GM06990 (cell line): ENCODE measurements around the gene FUZ.

Experiments used
- DNase-seq: peaks from one replicate; pipeline ENCODE4 v3.0.0-alpha.2; 2011; ENCODE audit not compliant: insufficient read length; ENCODE audit errors: extremely low read depth
- H3K27me3 ChIP-seq: replicated peaks from 2 replicates; pipeline ENCODE4 v1.6.0; 2011; ENCODE audit warnings: low read length; ENCODE audit not compliant: control insufficient read depth, insufficient read depth
- H3K36me3 ChIP-seq: 2 replicates; pipeline ENCODE4 v1.5.1; 2011; ENCODE audit warnings: low read length; ENCODE audit not compliant: control insufficient read depth, insufficient read depth
- H3K4me3 ChIP-seq: replicated peaks from 2 replicates; pipeline ENCODE4 v1.5.1; 2011; ENCODE audit warnings: low read depth, mild to moderate bottlenecking, control low read depth, low read length
- CTCF ChIP-seq: IDR thresholded peaks from 2 replicates; pipeline ENCODE4 v1.5.1; 2011; ENCODE audit warnings: low read length, control low read depth, mild to moderate bottlenecking, inconsistent platforms; ENCODE audit not compliant: insufficient read depth, poor library complexity, severe bottlenecking

FUZ gene

GRCh38 chr19:49799271-49799797 lies 13.8 kb downstream of the FUZ start:
- DNase-seq, result no peak
- Histone ChIP-seq H3K27me3 (no peaks in the 10 kb centered on the region), H3K4me3 (no peak overlapping the region), H3K36me3 (peaks cover 49% of the 10 kb centered on the region)
- TF ChIP-seq CTCF, result no peak

- no peaks in the 10 kb centered on the region for H3K27me3 ChIP-seq
- TF ChIP-seq CTCF, result no peak
- DNase-seq, result no peak
- H3K36me3 ChIP-seq, result peaks cover 51% of the 10 kb centered on the region
- no peak overlapping the region for H3K4me3 ChIP-seq
Measured at GRCh38 chr19:49798574-49798973, 14.5 kb downstream of the FUZ start.

- peaks cover 47% of the 10 kb centered on the region for H3K36me3 ChIP-seq
- DNase-seq, result no peak
- H3K27me3 ChIP-seq, result no peaks in the 10 kb centered on the region
- H3K4me3 ChIP-seq, result no peak overlapping the region
- no peak for TF ChIP-seq CTCF
Measured at GRCh38 chr19:49795615-49796014, 17.5 kb downstream of the FUZ start.

- Histone ChIP-seq H3K36me3 (peaks cover 41% of the 10 kb centered on the region), H3K4me3 (no peak overlapping the region), H3K27me3 (no peaks in the 10 kb centered on the region)
- TF ChIP-seq CTCF, result no peak
- no peak for DNase-seq
Measured at GRCh38 chr19:49793561-49793840, 19.6 kb downstream of the FUZ start.

- H3K36me3 ChIP-seq, result peaks cover 36% of the 10 kb centered on the region
- no peaks in the 10 kb centered on the region for H3K27me3 ChIP-seq
- no peak for DNase-seq
- H3K4me3 ChIP-seq, result no peak overlapping the region
- no peak for TF ChIP-seq CTCF
Measured at GRCh38 chr19:49792829-49793560, 20.1 kb downstream of the FUZ start.
